KBM-7 (cell line): ENCODE results near the gene MTRFR.
"Not testable (repeated sequence)": the region's sequence is repeated elsewhere in the genome, so short reads cannot be mapped to it uniquely, and the experiment has no call there.

ENCODE experiments used
- DNase-seq: peaks from one replicate; pipeline ENCODE4 v3.0.0-alpha.2; 2015
- in situ Hi-C: fragments of 300-500 bp; cut with MboI; formaldehyde crosslinking; loops from 2 replicates; pipeline ENCODE4 v1.14.3; 2020; ENCODE audit warnings: low sequenced_read_pairs, low pct_unique_long_range_greater_than_20kb, mixed read lengths

The MTRFR gene

DNA sequence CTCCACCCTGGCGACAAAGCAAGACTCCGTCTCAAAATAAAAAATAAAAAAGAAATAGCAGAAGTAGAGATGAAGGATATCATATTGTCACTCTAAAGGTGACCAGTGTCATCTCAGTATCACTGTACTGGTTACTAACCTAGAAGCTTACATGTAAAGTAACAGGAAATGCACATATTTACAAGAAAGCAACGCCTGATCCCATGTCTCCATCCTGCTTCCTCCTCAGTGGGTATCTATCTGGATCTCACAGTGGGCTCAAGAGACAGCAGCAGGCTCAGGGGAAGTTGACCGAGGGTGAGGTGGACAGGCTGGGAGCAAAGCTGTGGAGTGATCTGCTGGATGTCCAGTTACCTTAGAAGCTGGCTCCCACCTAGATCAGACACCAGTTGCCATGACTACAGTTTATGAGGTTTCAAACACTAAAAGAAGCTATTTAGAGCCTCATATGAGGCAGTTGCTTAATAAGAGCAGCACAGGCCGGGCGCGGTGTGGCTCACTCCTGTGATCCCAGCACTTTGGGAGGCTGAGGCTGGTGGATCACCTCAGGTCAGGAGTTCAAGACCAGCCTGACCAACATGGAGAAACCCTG, 10.5 kb downstream of the MTRFR start:
- no peak for DNase-seq
- in situ Hi-C loops, result loop anchor here (25.0 kb wide), 1 partner anchor 381 kb away; no protein-coding TSS in a partner anchor

DNA sequence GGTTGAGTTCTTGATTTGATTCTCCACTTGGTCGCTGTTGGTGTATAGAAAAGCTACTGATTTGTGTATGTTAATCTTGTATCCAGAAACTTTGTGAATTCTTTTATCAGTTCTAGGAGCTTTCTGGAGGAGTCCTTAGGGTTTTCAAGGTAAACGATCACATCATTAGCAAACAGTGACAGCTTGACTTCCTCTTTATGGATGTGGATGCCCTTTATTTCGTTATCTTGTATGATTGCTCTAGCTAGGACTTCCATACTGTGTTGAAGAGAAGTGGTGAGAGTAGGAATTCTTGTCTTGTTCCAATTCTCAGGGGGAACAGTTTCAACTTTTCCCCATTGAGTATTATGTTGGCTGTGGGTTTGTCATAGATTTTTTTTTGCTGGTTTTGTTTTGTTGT, 12.4 kb downstream of the MTRFR start:
- in situ Hi-C loops, result loop anchor here (25.0 kb wide), 1 partner anchor 383 kb away; no protein-coding TSS in a partner anchor
- no peak for DNase-seq

- DNase-seq, result not testable (repeated sequence)
- in situ Hi-C loops, result loop anchor here (25.0 kb wide), 1 partner anchor 386 kb away; no protein-coding TSS in a partner anchor
Observed at GRCh38 chr12:123248129-123248528, 14.9 kb downstream of the MTRFR start.

GRCh38 chr12:123248996-123249741, 15.9 kb downstream of the MTRFR start:
- not testable (repeated sequence) for DNase-seq
- in situ Hi-C loops, result loop anchor here (25.0 kb wide), 1 partner anchor 387 kb away; no protein-coding TSS in a partner anchor

GRCh38 chr12:123250471-123251383, 17.5 kb downstream of the MTRFR start:
- DNase-seq, result no peak
- in situ Hi-C loops, result no loop called here

GRCh38 chr12:123251403-123252076, 18.3 kb downstream of the MTRFR start:
- no peak for DNase-seq
- in situ Hi-C loops, result no loop called here

- in situ Hi-C loops, DNase-seq: not testable (repeated sequence)
Observed at GRCh38 chr12:123252365-123252764, 19.1 kb downstream of the MTRFR start.

DNA sequence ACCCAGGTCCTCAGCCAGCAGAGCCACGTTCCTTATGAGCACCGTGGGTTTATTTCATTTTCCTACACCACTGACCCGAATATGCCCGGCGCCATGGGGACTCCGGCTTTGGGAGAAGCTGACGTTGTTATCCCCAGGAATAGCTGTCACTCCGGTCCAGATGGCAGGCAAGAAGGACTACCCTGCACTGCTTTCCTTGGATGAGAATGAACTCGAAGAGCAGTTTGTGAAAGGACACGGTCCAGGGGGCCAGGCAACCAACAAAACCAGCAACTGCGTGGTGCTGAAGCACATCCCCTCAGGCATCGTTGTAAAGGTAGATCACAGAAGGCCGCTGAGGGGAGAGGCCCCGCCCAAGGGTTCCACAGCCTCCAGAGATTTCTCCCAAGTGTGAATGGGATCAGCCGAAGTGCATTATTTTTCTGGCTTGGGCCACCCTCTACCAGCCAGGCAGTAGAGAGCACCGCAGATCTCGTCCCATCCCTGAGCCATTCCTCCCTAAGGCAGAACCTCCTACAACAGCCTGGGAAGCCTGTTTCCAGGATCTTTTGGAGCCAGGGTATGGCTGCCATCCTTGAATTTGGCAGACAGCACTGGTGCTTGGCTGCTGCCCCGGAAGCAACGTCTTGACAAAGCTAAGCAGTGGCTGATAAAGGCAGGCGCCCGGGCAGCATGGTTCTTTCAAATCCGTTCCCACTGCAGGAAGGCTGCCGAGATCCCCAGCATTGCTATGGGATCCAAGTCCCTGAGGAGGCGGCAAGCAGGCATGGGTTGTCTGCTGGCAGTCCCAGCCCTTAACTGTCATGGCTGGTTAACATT, 20.6 kb downstream of the MTRFR start:
- in situ Hi-C loops, result no loop called here
- no peak for DNase-seq

DNA sequence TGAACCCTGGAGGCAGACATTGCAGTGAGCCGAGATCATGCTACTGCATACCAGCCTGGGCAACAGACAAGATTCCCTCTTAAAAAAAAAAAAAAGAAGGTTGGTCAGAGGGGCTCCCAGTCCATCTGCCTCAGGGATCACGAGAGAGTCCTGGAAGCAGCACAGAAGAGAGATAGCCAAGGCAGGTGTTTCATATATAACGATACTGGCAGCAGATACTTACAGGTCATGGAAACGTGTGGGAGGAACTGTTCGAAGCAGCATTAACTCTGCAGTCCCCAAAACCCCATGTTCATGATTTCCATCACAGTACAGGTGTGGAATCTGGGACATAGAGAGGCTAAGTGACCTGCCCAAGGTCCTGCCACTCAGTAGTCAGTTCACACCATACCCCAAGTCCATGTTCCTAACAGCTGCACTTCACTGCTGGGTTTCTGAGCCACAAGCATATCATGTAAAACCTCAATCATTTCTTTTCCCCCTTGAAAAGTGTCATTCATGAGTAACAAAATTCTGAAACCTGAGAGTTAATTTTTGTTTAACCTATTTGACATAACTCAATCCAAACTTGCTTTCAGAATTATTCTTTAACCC, 21.7 kb downstream of the MTRFR start:
- no peak for DNase-seq
- in situ Hi-C loops, result no loop called here

GRCh38 chr12:123258593-123258992, 25.4 kb downstream of the MTRFR start:
- no peak for DNase-seq
- in situ Hi-C loops, result no loop called here

GRCh38 chr12:123260081-123260480, 26.8 kb downstream of the MTRFR start:
- DNase-seq, result no peak
- in situ Hi-C loops, result no loop called here

DNA sequence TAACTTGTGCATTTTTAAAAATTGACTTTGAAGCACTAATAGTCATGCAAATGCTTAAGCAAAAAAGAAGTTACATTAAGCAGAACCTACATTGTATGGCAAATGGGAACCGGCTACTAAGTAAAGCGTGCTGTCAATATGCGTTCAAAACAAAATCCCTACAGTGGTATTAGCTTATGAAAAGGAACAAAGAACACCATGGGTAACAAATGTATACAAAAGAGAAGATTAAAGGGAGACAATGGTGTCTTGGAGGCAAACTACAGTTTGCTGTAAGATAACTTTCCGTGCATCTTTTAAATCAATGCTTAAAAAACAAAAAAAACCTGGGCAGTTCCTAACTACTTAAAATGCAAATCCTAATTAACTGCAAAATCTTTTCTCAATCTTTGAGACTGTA, 28.0 kb downstream of the MTRFR start:
- in situ Hi-C loops, result no loop called here
- DNase-seq, result no peak

DNA sequence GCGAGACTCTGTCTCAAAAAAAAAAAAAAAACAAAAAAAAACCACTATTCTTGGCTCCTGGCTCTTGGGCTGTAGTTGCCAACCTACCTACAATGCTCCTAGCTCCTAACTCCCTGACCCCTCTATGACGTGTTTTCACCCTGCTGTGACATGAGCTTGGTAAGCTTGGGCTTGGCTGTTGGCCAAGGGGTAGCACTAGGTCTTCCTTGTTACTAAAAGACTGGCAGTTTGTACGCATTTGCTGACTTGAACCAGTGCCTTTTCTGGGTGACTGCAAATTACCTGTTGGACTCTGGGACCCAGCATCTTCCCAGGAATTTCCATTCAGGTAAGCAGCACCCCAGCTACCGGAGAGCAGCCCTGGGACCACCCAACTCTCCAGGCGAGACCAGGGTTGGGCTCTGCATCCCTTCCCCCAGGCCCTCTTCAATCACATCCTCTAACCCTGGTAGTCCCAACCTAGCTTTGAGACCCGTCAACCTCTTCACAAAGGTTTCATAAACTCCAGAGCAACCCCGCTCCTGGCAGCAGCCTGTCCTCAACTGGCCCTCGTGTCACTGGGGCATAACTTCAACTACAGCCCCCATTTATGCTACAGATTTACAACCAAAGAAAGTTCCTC, 30.1 kb downstream of the MTRFR start:
- DNase-seq, result no peak
- in situ Hi-C loops, result no loop called here

GRCh38 chr12:123264642-123265041, 31.4 kb downstream of the MTRFR start:
- no peak for DNase-seq
- in situ Hi-C loops, result no loop called here

- no peak for DNase-seq
- in situ Hi-C loops, result no loop called here
Observed at GRCh38 chr12:123265851-123266678, 32.8 kb downstream of the MTRFR start.

DNA sequence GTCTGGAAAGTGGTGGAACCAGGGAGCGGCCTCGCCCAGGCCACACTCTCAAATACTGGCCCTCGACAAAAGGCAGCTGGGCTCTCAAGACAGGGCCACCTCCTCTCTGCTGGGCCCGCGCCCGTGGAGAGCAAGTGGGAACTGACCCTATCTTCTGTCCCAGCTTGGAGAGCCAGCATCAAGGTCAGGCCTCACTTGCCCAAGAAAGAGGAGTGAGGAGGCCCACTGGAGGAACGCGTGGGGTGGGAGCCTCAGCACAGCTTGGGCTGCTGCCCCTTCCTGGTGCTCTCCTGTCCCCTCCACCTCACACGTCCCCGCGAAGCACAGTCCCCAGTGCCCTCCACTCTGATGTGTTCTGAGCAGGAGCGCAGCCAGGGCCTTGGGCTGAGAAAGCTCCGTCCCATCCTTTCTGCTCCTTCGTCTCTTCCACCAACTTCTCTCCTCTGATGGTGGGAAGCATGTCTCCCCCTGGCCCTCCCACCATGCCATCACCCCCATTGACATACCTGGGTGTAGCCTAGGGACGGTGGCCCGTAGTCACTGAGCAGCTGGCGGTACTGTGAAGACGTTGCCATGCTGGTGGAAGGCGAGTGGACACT, 33.5 kb downstream of the MTRFR start:
- no peak for DNase-seq
- in situ Hi-C loops, result no loop called here
